ENCODE results near the gene PIANP.

DNA sequence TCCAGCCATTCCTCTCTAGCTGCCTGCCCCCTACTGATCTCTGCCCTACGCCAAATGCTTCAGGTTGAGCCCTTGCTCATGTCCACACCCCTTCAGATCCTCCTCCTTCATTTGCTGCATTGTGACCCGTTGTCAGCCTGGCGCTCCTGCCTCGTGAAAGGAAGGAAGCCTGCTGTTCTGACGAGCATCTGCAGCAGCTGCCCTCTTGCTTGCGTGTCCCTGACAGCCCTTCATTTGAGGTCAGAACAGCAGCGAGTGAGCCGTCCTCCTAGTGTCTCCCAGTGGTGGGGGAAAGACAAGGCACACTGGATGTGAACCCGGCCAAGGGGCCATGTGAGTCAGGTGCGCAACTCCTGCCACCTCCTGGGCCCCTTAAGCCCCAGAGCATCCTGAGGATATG, 3.0 kb upstream of the PIANP start:
- TF ChIP-seq, protein P1, sequence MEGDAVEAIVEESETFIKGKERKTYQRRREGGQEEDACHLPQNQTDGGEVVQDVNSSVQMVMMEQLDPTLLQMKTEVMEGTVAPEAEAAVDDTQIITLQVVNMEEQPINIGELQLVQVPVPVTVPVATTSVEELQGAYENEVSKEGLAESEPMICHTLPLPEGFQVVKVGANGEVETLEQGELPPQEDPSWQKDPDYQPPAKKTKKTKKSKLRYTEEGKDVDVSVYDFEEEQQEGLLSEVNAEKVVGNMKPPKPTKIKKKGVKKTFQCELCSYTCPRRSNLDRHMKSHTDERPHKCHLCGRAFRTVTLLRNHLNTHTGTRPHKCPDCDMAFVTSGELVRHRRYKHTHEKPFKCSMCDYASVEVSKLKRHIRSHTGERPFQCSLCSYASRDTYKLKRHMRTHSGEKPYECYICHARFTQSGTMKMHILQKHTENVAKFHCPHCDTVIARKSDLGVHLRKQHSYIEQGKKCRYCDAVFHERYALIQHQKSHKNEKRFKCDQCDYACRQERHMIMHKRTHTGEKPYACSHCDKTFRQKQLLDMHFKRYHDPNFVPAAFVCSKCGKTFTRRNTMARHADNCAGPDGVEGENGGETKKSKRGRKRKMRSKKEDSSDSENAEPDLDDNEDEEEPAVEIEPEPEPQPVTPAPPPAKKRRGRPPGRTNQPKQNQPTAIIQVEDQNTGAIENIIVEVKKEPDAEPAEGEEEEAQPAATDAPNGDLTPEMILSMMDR (IDR thresholded peaks at IDR 0.05; ENCODE audit: insufficient read depth, low read depth, low read length): no peak
- no peak for TF ChIP-seq EZH2 (IDR thresholded peaks at IDR 0.05; ENCODE audit: insufficient read depth, low read length)
